Stimulated activated CD8-positive, alpha-beta memory T cell treated with anti-CD3 and anti-CD28 coated beads, Interleukin-15, amount 100 ng/mL, for 48 hours (primary cell): Measurements from ENCODE around the gene LRP4.

Experiments used
- DNase-seq, 2 donors: peaks; one replicate each; pipeline ENCODE4 v3.0.0-alpha.2; 2020; ENCODE audit warnings: low read depth in 2 of 2

The LRP4 gene

GRCh38 chr11:46850829-46851380, 67.4 kb downstream of the LRP4 start:
- DNase-seq = no peak

GRCh38 chr11:46849631-46850030, 68.7 kb downstream of the LRP4 start:
- DNase-seq = no peak

- no peak for DNase-seq
These were observed 71.9 kb downstream of the LRP4 start for GRCh38 chr11:46846510-46846830.

DNA sequence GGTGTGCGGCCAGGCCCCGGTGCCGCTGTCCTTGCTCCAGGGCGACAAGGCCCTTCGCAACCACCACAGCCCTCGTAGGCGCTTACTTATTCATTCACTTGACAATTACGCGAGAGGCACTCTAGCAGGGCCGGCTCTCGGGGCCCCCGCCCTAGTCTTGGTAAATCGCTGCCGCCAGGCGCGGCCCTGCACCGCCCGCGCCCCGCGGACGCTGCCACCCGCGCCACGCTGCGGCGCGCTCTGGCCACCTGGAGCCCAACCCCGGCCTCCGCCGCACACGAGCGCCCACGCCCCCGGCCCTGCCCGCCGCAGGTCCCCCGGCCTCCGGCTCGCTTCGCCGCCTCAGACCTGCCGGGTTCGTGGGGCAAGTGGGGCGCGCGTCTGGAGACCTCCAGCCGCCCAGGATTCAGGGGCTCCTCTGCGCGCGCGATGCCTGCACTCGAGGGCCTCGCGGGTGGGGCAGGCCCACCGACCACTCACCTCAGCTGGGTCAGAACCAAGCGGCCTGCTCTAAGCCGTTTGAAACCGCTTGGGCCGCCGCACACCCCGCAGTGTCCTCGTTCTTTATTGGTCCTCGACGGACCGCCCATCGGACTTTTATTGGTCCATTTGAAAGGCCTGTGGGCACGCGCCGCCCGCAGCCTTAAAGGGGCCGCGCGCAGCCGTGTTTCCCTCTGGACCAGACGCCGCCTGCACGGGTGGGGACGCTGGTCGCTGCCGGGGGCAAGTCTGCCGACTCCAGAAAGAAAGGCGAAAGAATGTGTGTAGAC, 72.4 kb downstream of the LRP4 start, which contains the start of gene CKAP5:
CKAP5 (minus strand) TSS at position 541 of the 770 bp plus-strand sequence. CDS start 25,049 bp downstream, outside the sequence.
- DNase-seq = peak; percentile 83 to 84

- DNase-seq = no peak
These were observed 73.0 kb downstream of the LRP4 start for GRCh38 chr11:46845440-46845739.

DNA sequence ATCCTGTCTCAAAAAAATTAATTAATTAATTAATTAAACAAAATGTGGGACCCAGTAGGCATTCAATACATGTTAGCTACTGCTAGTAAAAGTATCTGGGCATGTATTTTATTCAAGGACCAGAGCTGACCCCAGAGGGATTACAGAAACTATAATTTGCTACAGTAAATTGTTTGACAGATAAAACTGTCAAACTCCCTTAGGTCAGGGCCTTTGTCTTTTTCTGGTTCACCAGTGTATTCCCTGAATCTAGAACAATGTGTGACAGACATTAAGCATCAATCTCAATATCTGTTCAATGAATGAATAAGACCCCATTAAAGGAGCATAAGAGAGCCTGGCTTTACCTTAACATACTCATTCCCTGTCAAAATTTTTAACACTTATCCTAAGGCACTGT, 78.2 kb downstream of the LRP4 start:
- no peak for DNase-seq

- no peak for DNase-seq
These were observed 79.8 kb downstream of the LRP4 start for GRCh38 chr11:46838501-46838900.

GRCh38 chr11:46837860-46838259, 80.5 kb downstream of the LRP4 start:
- no peak for DNase-seq

DNA sequence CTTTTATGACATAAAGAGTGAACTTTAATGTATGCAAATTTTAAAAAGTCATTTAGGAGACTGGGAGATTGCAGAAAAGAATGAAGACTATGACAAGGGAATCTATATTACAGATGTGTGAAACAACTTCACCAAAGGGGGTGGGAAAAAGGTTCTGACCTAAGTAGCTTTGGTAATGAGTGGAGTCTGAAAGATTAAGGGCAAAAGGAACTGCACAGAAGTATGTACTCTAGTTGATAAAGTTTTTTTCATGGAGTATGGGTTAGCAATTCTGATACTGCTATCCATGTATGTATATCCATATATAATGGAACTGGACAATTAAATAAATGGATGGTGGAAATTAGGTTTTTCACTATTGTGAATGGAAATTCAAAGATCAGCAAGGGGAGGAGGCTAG, 81.5 kb downstream of the LRP4 start:
- no peak for DNase-seq

DNA sequence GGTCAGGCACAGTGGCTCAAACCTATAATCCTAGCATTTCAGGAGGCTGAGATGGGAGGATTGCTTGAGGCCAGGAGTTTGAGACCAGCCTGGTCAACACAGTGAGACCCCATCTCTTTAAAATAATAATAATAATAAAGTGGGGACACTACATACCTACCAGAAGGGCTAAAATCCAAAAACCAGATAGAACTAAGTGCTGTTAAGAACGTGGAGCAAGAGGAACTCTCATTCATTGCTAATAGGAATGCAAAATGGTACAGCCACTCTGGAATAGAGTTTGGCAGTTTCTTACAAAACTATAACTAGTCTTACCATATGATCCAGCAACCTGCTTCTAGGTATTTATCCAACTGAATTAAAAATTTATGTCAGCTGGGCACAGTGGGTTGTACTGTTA, 81.9 kb downstream of the LRP4 start:
- DNase-seq = no peak

DNA sequence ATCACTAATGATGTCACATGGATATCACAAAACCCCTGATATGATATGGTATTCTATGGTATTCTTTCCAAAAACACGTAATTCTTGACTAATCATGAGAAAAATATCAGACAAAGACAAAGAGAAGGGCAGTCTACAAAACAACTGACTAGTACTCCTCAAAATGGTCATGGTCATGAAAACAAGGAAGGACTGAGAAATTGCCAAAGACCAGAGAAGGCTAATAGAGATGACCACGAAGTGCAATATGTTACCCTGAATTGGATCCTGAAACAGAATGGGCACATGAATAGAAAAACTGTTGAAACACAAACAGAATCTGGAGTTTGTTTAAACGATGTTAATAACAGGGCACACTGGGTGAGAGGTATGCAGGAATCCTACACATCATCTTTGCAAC, 82.5 kb downstream of the LRP4 start:
- no peak for DNase-seq

DNA sequence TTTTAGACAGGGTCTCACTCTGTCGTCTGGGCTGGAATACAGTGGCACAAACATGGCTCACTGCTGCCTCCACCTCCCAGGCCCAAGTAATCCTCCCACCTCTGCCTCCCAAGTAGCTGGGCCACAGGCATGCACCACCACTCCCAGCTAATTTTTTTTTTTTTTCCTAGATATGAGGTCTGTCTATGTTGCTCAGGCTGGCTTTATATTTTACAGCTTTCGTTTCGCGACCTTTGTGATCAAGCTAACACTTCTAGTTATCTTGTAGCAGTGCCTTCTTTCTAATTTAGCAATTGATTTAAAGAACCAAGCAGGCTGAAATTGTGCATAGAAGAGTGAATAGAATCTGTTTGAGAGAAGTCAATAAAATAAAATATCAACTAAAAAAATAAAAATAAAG, 83.5 kb downstream of the LRP4 start:
- no peak for DNase-seq

DNA sequence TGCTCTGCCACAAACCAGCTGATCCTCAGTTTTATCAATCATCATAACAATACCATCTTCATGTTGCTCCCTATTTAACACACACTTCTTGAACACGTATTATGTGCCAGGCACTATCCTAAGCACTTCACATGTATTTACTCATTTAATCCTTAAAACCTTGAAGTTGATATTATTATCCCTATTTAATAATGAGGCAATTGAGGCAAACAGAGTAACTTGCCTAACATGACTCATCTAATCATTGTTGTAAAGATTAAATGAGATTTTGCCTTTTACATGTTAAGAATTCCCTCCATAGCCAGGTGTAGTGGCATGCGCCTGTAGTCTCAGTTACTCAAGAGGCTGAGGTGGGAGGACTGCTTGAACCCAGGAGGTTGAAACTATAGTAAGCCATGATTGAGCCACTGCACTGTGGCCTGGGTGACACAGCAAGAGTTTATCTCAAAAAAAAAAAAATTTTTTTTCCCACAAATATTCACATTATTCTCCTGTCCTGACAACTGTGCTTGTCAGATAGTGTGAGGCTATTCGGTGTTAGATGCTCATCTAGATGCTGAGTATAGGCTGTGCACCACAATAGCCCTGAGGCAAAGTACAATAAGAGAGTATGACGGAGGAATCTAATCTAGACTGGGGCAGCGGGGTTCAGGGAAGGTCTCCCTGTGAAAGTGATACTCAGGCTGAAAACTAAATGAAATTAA, 85.7 kb downstream of the LRP4 start:
- no peak for DNase-seq

GRCh38 chr11:46827995-46828394, 90.4 kb downstream of the LRP4 start:
- DNase-seq = no peak

GRCh38 chr11:46826310-46827044, 91.9 kb downstream of the LRP4 start:
- DNase-seq = peak; percentile 59 to 70

DNA sequence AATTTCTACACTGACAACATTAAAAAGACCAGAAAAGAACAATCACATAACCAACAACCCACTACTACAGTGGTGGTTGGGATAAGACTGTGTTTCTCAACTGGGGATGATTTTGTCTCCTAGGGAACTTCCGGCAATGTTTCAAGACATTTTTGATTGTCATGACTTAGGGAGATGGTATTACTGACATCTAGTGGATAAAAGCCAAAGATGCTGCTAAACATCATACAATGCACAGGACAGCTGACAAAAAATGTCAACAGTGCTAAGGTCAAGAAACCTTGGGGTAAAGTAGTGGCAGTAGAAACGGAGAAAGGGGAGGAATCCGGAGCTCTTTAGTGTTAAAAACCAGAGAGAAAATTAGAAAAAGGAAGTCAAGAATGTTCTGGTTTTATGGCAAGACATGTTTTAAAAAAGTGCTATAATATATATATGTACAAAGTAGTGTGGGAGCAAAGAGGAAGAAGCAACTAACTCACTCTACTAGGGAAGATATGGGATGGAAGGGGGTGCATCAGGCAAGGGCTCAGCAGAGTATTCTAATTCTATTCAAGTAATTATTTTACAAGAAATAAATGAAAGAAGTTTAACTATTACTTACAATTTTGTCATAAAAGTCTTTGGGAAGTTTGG, 109.4 kb downstream of the LRP4 start:
- no peak for DNase-seq
